Type B pancreatic cell (in vitro differentiated cells): ENCODE data around the gene OSBP2. TPM values are rescaled to one million over a fixed set of nuclear protein-coding genes. Genes with fewer than 3 reads are reported as not detected.
"Not testable (repeated sequence)": the region's sequence is repeated elsewhere in the genome, so short reads cannot be mapped to it uniquely, and the experiment has no call there.

Experiments
- DNase-seq: peaks from one replicate; pipeline ENCODE4 v3.0.0; 2021; ENCODE audit warnings: mixed read lengths; ENCODE audit not compliant: unreplicated experiment; ENCODE audit errors: extremely low spot score
- H3K27ac Mint-ChIP-seq: 2 replicates; pipeline ENCODE4 v1.8.0; 2021; ENCODE audit warnings: mild to moderate bottlenecking, mixed read lengths
- H3K27me3 Mint-ChIP-seq: 2 replicates; pipeline ENCODE4 v1.8.0; 2021; ENCODE audit warnings: mixed read lengths
- H3K36me3 Mint-ChIP-seq: 2 replicates; pipeline ENCODE4 v1.8.0; 2021; ENCODE audit warnings: mixed read lengths
- H3K4me1 Mint-ChIP-seq: one replicate; pipeline ENCODE4 v1.8.0; 2021; ENCODE audit warnings: mixed read lengths; ENCODE audit not compliant: unreplicated experiment
- H3K4me3 Mint-ChIP-seq: 2 replicates; pipeline ENCODE4 v1.8.0; 2021; ENCODE audit warnings: mild to moderate bottlenecking, mixed read lengths
- H3K9me3 Mint-ChIP-seq: 2 replicates; pipeline ENCODE4 v1.8.0; 2021; ENCODE audit warnings: mixed read lengths
- total RNA-seq: library from RNA; stranded (reverse); gene quantifications from 2 replicates; pipeline ENCODE4 v1.2.1, GENCODE V29; 2021; ENCODE audit warnings: low replicate concordance
- TF ChIP-seq, protein P1 (sequence below): fragments of 200-600 bp; sonication (generic); conservative IDR thresholded peaks from 2 replicates; pipeline ENCODE4 v1.5.0; 2021; ENCODE audit warnings: antibody characterized with exemption, mild to moderate bottlenecking

The OSBP2 gene
- total RNA-seq, 1 donor from 2014 or later, result 8.1 TPM

GRCh38 chr22:30774566-30774965 lies 79.9 kb downstream of the OSBP2 start:
- no peak overlapping the region for H3K27ac Mint-ChIP-seq
- no peak for DNase-seq
- H3K4me1 Mint-ChIP-seq, result peaks cover 12% of the 10 kb centered on the region
- TF ChIP-seq, protein P1, sequence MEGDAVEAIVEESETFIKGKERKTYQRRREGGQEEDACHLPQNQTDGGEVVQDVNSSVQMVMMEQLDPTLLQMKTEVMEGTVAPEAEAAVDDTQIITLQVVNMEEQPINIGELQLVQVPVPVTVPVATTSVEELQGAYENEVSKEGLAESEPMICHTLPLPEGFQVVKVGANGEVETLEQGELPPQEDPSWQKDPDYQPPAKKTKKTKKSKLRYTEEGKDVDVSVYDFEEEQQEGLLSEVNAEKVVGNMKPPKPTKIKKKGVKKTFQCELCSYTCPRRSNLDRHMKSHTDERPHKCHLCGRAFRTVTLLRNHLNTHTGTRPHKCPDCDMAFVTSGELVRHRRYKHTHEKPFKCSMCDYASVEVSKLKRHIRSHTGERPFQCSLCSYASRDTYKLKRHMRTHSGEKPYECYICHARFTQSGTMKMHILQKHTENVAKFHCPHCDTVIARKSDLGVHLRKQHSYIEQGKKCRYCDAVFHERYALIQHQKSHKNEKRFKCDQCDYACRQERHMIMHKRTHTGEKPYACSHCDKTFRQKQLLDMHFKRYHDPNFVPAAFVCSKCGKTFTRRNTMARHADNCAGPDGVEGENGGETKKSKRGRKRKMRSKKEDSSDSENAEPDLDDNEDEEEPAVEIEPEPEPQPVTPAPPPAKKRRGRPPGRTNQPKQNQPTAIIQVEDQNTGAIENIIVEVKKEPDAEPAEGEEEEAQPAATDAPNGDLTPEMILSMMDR, result no peak
- no peaks in the 10 kb centered on the region for H3K36me3 Mint-ChIP-seq
- no peak overlapping the region for H3K4me3 Mint-ChIP-seq
- no peaks in the 10 kb centered on the region for H3K9me3 Mint-ChIP-seq
- H3K27me3 Mint-ChIP-seq, result no peaks in the 10 kb centered on the region

DNA sequence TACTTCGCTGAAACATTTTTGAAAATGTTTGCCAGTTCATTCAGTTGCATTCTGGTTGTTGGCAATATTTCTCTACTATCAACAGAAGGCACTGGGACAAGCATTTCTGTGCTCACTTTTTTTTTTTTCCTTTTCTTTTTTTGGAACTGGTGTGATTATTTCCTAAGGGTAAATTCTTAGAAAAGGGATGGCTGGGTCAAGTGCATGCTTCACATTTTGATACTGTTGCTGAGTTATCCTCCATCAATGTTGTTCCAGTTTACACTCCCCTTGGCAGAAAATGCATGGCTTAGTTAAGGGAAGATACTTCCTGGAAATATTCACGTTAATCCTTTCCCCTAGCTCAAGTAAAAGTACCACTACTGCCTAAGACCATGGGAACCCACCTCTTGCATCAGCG lies 81.8 kb downstream of the OSBP2 start:
- H3K36me3 Mint-ChIP-seq, result no peaks in the 10 kb centered on the region
- H3K4me1 Mint-ChIP-seq, result peaks cover 17% of the 10 kb centered on the region
- TF ChIP-seq, protein P1, result no peak
- H3K27me3 Mint-ChIP-seq, result no peaks in the 10 kb centered on the region
- no peaks in the 10 kb centered on the region for H3K9me3 Mint-ChIP-seq
- no peak overlapping the region for H3K4me3 Mint-ChIP-seq
- DNase-seq, result no peak
- peak overlapping the region; percentile 37 for H3K27ac Mint-ChIP-seq

- H3K4me3 Mint-ChIP-seq, H3K27me3 Mint-ChIP-seq, DNase-seq, H3K36me3 Mint-ChIP-seq, H3K9me3 Mint-ChIP-seq: not testable (repeated sequence)
- Mint-ChIP-seq H3K4me1 (peaks cover 18% of the 10 kb centered on the region), H3K27ac (peak overlapping the region; percentile 37)
Measured at GRCh38 chr22:30777146-30777545, 82.5 kb downstream of the OSBP2 start.

DNA sequence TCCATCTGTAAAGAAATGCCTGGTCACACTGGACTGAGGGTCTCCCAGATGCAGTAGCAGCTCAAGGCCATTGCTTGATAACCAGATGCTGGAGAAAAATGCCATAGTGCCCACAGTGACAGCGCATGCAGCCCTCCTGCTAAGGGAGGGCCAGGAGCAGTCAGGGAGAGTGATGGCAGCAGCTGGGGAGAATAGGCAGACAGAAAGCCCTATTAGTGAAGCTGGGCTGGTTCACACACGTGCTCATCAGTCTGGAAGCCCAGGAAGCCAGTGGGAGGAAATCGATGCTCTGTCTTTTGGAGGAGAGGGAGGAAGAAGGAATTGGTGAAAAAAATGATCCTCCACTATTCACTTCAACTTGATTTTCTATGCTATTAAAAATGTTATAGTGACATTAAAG lies 82.9 kb downstream of the OSBP2 start:
- Mint-ChIP-seq H3K4me1 (peaks cover 22% of the 10 kb centered on the region), H3K36me3 (no peaks in the 10 kb centered on the region), H3K4me3 (no peak overlapping the region), H3K9me3 (no peaks in the 10 kb centered on the region), H3K27me3 (peaks cover 5% of the 10 kb centered on the region), H3K27ac (no peak overlapping the region)
- TF ChIP-seq, protein P1, result no peak
- no peak for DNase-seq

- H3K4me3 Mint-ChIP-seq, result no peak overlapping the region
- no peaks in the 10 kb centered on the region for H3K36me3 Mint-ChIP-seq
- H3K27ac Mint-ChIP-seq, result no peak overlapping the region
- peaks cover 5% of the 10 kb centered on the region for H3K27me3 Mint-ChIP-seq
- no peaks in the 10 kb centered on the region for H3K9me3 Mint-ChIP-seq
- TF ChIP-seq, protein P1, result no peak
- peaks cover 24% of the 10 kb centered on the region for H3K4me1 Mint-ChIP-seq
- no peak for DNase-seq
Measured at GRCh38 chr22:30778261-30778660, 83.6 kb downstream of the OSBP2 start.

GRCh38 chr22:30780026-30780425 lies 85.4 kb downstream of the OSBP2 start:
- Mint-ChIP-seq H3K36me3 (no peaks in the 10 kb centered on the region), H3K9me3 (no peaks in the 10 kb centered on the region), H3K27ac (peak overlapping the region; percentile 4), H3K4me3 (no peak overlapping the region), H3K4me1 (peaks cover 24% of the 10 kb centered on the region), H3K27me3 (peaks cover 5% of the 10 kb centered on the region)
- TF ChIP-seq, protein P1, result no peak
- DNase-seq, result no peak
